SKM-1 (cell line): ENCODE data around the gene INPP5E.

Source experiments
- DNase-seq: peaks from one replicate; lab custom pipeline; 2025; ENCODE audit not compliant: unreplicated experiment; lab: John Stamatoyannopoulos, UW

INPP5E gene

GRCh38 chr9:136474021-136474640 lies 34.5 kb upstream of the INPP5E start:
- no peak for DNase-seq

GRCh38 chr9:136473354-136473721 lies 33.7 kb upstream of the INPP5E start:
- no peak for DNase-seq

- no peak for DNase-seq
Observed at GRCh38 chr9:136472640-136473353, 33.2 kb upstream of the INPP5E start.

- no peak for DNase-seq
Observed at GRCh38 chr9:136471802-136472487, 32.3 kb upstream of the INPP5E start.

GRCh38 chr9:136470792-136471469 lies 31.3 kb upstream of the INPP5E start:
- no peak for DNase-seq

- no peak for DNase-seq
Observed at GRCh38 chr9:136470356-136470755, 30.7 kb upstream of the INPP5E start.

- DNase-seq, result no peak
Observed at GRCh38 chr9:136467766-136468165, 28.1 kb upstream of the INPP5E start.

GRCh38 chr9:136466155-136466541 lies 26.5 kb upstream of the INPP5E start:
- no peak for DNase-seq

GRCh38 chr9:136465500-136466154 lies 26.0 kb upstream of the INPP5E start:
- no peak for DNase-seq

GRCh38 chr9:136464241-136464640 lies 24.6 kb upstream of the INPP5E start:
- no peak for DNase-seq

- no peak for DNase-seq
Observed at GRCh38 chr9:136463578-136463977, 23.9 kb upstream of the INPP5E start.

- DNase-seq, result no peak
Observed at GRCh38 chr9:136462664-136463063, 23.0 kb upstream of the INPP5E start.

- no peak for DNase-seq
Observed at GRCh38 chr9:136460772-136461325, 21.2 kb upstream of the INPP5E start.

- DNase-seq, result no peak
Observed at GRCh38 chr9:136459425-136459824, 19.8 kb upstream of the INPP5E start.

GRCh38 chr9:136457326-136457725 lies 17.7 kb upstream of the INPP5E start:
- no peak for DNase-seq

GRCh38 chr9:136456258-136456657 lies 16.6 kb upstream of the INPP5E start:
- no peak for DNase-seq

GRCh38 chr9:136455043-136456002 lies 15.7 kb upstream of the INPP5E start:
- no peak for DNase-seq

GRCh38 chr9:136454026-136454796 lies 14.6 kb upstream of the INPP5E start:
- no peak for DNase-seq

GRCh38 chr9:136453326-136453725 lies 13.7 kb upstream of the INPP5E start:
- DNase-seq, result no peak
